ENCODE measurements around the gene CNPY3. TPM values are rescaled to one million over a fixed set of nuclear protein-coding genes. Genes with fewer than 3 reads are reported as not detected.

Gene CNPY3
- total RNA-seq, 1 donor from 2014 or later = 33.2 TPM

DNA sequence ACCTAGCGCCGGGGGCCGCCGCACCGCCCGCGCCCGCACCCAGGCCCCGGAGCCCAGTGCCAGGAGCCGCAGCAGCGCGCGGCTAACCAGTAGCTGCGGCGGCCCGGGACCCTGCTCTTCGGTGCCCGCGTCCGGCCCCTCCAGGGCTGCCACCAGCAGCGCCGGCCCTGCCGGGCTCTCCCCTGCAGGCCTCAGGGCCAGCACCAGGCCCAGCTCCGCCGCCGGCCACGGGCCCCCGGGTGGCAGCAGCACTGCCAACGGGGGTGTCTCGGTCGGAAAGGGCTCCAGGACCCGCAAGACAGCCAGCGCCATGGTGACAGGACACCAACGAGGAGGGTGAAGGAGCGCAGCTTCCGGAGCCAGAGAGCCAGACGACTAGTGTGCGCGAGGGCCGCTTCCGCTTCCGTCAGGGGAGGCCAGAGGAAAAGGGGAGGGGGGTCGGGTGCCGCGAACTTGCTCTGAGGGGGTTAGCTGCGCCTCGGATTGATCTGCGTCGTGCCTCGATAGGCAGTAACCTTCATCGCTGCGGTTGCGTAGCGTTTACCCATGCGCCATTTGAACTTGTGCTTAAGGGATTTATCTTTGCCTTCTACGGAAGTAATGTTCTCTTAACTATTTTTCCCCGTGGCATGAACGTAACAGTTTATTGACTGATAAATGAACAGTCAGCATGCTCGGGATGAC is 49.7 kb downstream of the CNPY3 start, which contains the start of gene PEX6:
Gene PEX6 (minus strand): TSS at position 343 of the 684 bp plus-strand sequence. CDS start 31 bp downstream, at position 312.
- peak; percentile 84 for DNase-seq (ENCODE audit: low read depth)

- DNase-seq (ENCODE audit: low read depth) = no peak
Observed at GRCh38 chr6:42979523-42980177, 50.4 kb downstream of the CNPY3 start.

DNA sequence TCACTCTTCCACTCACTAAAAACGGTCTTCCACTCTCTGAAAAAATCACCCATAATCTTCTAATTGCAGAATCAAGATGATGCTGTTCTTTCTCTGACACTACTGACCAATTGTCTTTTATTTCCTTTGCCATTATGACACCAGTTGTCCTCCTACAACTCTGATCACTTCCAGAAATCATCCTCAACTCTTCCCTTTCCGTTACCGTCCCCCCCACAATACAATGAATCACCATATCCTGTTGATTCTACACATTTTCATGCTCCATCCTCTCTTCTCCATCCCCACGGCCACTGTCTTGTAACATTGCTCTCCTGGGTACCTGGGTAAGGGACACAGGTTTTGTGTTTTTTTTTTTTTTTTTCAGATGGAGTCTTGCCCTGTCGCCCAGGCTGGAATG is 52.6 kb downstream of the CNPY3 start:
- DNase-seq (ENCODE audit: low read depth) = no peak

DNA sequence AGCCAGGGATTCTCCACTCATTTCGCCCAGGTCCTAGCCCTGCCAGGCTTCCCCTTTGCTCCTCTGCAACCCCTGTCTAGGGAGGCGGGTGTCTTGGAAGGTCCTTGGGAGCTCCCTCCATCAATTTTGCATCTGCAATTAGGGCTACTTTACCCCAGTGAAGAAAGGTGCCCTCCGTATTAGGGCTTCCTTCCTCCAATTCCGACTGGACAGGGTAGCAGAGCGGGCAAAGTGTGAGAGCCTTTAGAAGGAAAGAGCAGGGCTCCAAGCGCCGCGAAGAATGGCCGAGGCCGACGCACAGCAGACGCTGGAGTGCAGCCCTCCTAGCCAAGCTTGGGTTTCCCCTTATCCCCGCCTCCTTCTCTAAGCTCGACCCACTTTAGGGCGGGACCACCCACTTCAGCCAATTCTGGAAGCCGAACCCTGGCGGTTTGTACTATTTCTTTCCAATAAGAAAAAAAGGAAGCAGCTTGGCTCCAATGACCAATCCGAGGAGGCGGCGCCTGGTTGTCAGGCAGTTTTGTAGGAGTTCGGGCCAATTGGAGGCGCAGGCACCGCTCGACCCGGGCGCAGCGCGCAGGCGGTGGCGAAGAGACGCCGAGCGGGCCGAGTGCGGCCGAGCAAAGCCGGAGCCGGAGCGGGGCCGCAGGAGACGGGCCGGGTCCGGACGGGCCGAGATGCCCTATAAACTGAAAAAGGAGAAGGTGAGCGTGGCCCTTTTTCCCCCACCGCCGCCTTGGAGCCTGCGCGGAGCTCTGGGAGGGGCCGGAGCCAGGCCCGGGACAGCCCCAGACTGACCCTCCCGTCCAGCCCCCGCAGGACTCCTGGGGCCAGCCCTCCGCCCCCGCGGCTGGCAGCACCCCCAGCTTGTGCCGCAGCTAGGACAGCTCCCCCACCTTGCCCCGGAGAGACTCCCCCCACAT is 55.0 kb downstream of the CNPY3 start, which contains the start of gene PPP2R5D:
Gene PPP2R5D (plus strand): TSS at position 570 of the 923 bp plus-strand sequence. CDS start 108 bp downstream, at position 678.
- peak; percentile 100 for DNase-seq (ENCODE audit: low read depth)

GRCh38 chr6:42984924-42985475 is 55.7 kb downstream of the CNPY3 start:
- DNase-seq (ENCODE audit: low read depth) = peak; percentile 23

DNA sequence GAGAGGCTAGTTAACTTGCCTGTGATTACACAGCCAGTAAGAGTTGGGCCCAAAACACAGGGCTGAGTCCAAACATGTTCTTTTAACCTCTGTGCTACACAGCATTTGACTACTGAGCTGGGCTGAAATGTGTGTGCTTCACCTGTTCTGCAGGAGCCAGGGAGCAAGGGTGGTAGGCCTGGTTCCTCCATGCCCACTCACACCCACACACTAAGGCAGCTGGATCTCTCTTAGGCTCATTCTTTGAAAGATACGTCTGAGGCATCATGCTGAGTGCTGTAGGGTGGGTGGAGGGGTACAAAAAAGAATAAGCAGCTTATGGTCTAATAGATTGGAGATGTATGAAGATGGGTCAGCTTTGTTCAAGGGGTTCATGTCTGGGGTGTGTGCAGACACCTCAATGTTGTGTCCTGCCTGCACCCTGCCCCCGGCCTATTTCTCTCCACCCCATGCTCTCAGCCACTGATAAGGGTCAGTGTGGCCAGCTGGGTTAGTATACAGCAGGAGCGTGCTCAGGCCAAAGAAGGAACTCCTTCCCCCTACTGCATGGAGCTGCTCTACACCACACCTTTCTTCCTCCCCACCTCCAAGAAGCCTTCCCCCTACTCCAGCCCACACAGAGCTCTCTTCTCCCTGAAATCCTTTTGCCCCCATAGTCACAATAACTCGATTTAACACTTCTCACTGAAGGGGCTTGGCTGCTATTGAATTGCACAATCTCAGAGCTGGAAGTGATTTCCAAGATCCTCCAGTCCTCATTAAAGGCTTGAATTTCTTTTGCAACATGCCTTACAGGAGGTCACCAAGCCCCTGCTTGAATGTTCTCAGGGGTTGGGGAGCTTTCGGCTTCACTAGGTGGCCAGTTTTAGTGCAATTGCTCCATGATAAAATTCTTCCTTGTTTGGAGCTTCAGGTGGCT is 58.5 kb downstream of the CNPY3 start:
- DNase-seq (ENCODE audit: low read depth) = no peak

- peak; percentile 88 for DNase-seq (ENCODE audit: low read depth)
Observed at GRCh38 chr6:42988486-42989020, 59.3 kb downstream of the CNPY3 start.

Other genes starting within 250 kb of the CNPY3 start
- 1.4 and 1.8 TPM in 2 replicates for gene PRPH2, start 206.9 kb upstream of the CNPY3 start, total RNA-seq
- 44.3 and 45.2 TPM in 2 replicates for gene TBCC, start 183.4 kb upstream of the CNPY3 start, total RNA-seq
- 4.3 and 4.7 TPM in 2 replicates for gene BICRAL, start 147.4 kb upstream of the CNPY3 start, total RNA-seq
- gene RPL7L1, start 49.9 kb upstream of the CNPY3 start, total RNA-seq = 110 and 113 TPM in 2 replicates
- gene PTCRA, start 13.4 kb upstream of the CNPY3 start, total RNA-seq = not detected in 2 replicates
- gene GNMT, start 31.3 kb downstream of the CNPY3 start, total RNA-seq = not detected in 2 replicates
- 29.3 and 32.8 TPM in 2 replicates for gene PEX6, start 49.7 kb downstream of the CNPY3 start, total RNA-seq
- 50.5 and 52.1 TPM in 2 replicates for gene PPP2R5D, start 55.1 kb downstream of the CNPY3 start, total RNA-seq
- gene MEA1, start 84.5 kb downstream of the CNPY3 start, total RNA-seq = 29.2 and 33.6 TPM in 2 replicates
- gene KLHDC3, start 84.8 kb downstream of the CNPY3 start, total RNA-seq = 94.5 and 194 TPM in 2 replicates
- 64.0 and 65.6 TPM in 2 replicates for gene RRP36, start 92.1 kb downstream of the CNPY3 start, total RNA-seq
- gene CUL7, start 124.4 kb downstream of the CNPY3 start, total RNA-seq = 54.1 and 58.1 TPM in 2 replicates
- 17.6 and 27.3 TPM in 2 replicates for gene MRPL2, start 130.0 kb downstream of the CNPY3 start, total RNA-seq
- gene KLC4, start 130.2 kb downstream of the CNPY3 start, total RNA-seq = 21.0 and 23.6 TPM in 2 replicates
- gene PTK7, start 146.8 kb downstream of the CNPY3 start, total RNA-seq = 38.9 and 47.5 TPM in 2 replicates
- gene SRF, start 241.8 kb downstream of the CNPY3 start, total RNA-seq = 66.1 and 69.9 TPM in 2 replicates